Measurements from ENCODE around the gene LCN12. TPM values are rescaled to one million over a fixed set of nuclear protein-coding genes. Genes with fewer than 3 reads are reported as not detected.

The LCN12 gene
- total RNA-seq, 2 experiments from 2014 or later: 1.3 to 2.1 TPM

DNA sequence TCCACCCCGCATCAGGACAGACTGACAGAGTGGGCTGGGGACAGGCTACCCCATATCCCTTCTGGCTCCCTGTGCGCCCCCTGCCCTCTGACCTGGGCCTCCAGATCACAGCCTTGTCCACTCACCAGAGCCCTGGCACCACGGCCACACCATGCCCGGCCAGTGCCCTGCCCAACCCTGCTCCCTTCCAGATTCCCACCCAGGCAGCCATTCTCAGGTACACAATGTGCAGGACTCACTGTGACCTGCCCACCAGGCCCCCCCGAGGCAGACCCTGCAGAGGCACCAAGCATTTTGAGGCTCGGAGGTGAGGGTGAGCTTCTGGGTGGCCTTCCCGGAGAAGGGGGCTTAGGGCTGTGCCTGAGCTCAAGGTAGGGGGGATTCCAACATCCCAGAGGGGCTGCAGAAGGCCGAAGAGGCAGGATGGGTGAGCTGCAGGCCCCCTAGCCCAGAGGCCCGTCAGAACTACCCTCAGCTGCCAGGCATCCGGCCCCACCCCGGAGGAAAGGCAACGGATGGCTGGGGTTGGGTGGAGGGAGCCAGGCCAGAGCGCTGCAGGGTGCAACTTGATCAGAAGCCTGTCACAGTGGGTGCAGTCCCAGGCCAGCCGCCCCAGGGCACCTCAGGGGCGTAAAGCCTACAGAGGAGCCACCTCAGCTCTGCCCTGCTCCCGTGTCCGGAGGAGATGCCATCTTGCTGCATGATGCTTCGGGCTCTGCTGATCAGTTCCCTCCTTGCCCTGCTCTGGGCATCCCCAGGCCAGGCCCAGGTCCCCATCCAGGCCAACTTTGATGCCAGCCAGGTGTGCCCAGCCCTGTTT, 30.4 kb downstream of the LCN12 start, which contains the start of gene LCNL1:
LCNL1 (plus strand) TSS at position 762 of the 820 bp plus-strand sequence. CDS start 594 bp downstream, outside the sequence.
- TF ChIP-seq CTCF (IDR thresholded peaks at IDR 0.05): no peak
- H3K36me3 Mint-ChIP-seq (ENCODE audit: low read depth): no peaks in the 10 kb centered on the region
- no peak within 1 kb of the TSS for H3K27ac Mint-ChIP-seq
- H3K9me3 Mint-ChIP-seq: no peaks in the 10 kb centered on the region
- ATAC-seq (no peak), DNase-seq (no peak)
- ChIA-PET POLR2A (interaction anchor here (1.2 kb wide), 1 partner anchor 9 kb away, joined by 3 read pairs; no protein-coding TSS in a partner anchor), CTCF (interaction anchor here (1.4 kb wide), 1 partner anchor 8 kb away, joined by 3 read pairs; no protein-coding TSS in a partner anchor)
- H3K4me1 Mint-ChIP-seq (ENCODE audit: low read depth): no peaks in the 10 kb centered on the region
- intact Hi-C loops (cut with micrococcal nuclease): no loop called here
- H3K4me3 Mint-ChIP-seq: no peak within 1 kb of the TSS
- H3K27me3 Mint-ChIP-seq: peaks cover 11% of the 10 kb centered on the region

- ChIA-PET CTCF (no interaction called here), POLR2A (no interaction called here)
- intact Hi-C loops (cut with micrococcal nuclease): no loop called here
- Mint-ChIP-seq H3K4me3 (no peak overlapping the region), H3K27ac (no peak overlapping the region), H3K4me1 (ENCODE audit: low read depth) (no peaks in the 10 kb centered on the region), H3K9me3 (no peaks in the 10 kb centered on the region), H3K27me3 (peaks cover 11% of the 10 kb centered on the region), H3K36me3 (ENCODE audit: low read depth) (no peaks in the 10 kb centered on the region)
- ATAC-seq: no peak
- no peak for DNase-seq
- TF ChIP-seq CTCF (IDR thresholded peaks at IDR 0.05): no peak
Observed at GRCh38 chr9:136983167-136983566, 31.1 kb downstream of the LCN12 start.

GRCh38 chr9:136983656-136984314, 31.7 kb downstream of the LCN12 start:
- POLR2A ChIA-PET: no interaction called here
- CTCF ChIA-PET: no interaction called here
- Mint-ChIP-seq H3K9me3 (no peaks in the 10 kb centered on the region), H3K27me3 (peaks cover 11% of the 10 kb centered on the region), H3K4me3 (no peak overlapping the region), H3K27ac (no peak overlapping the region), H3K4me1 (ENCODE audit: low read depth) (no peaks in the 10 kb centered on the region), H3K36me3 (ENCODE audit: low read depth) (no peaks in the 10 kb centered on the region)
- no peak for DNase-seq
- intact Hi-C loops (cut with micrococcal nuclease): no loop called here
- TF ChIP-seq CTCF (IDR thresholded peaks at IDR 0.05): no peak
- ATAC-seq: no peak

DNA sequence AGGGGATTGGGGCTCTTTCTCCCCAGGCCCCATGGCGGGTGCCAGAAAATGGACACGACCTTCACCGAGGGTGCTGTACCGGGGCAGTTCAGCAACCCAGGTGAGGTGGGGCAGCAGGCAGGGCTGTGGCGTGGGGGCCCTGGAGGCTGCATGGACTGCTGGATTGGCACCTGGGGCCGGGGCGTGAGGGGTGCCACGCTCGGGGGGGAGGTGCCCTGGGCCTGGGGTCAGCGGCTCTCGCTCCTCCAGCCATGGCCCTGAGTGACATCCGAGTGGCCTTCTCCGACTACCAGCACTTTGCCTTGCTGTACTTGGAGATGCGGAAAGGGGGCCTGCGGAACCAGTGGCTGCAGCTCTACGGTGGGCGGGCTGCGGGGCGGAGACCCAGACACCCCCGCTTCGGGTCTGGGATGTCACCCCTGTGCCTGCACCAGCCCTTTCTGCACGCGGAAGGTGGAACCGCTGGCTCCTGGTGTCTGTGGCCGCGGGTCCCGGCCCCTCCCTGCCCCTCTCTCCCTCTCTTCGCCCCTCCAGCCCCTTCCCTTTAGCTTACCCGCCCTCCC, 32.5 kb downstream of the LCN12 start:
- Mint-ChIP-seq H3K27me3 (peaks cover 11% of the 10 kb centered on the region), H3K4me1 (ENCODE audit: low read depth) (no peaks in the 10 kb centered on the region), H3K9me3 (no peaks in the 10 kb centered on the region), H3K36me3 (ENCODE audit: low read depth) (no peaks in the 10 kb centered on the region), H3K27ac (no peak overlapping the region), H3K4me3 (no peak overlapping the region)
- TF ChIP-seq CTCF (IDR thresholded peaks at IDR 0.05): no peak
- DNase-seq: no peak
- intact Hi-C loops (cut with micrococcal nuclease): no loop called here
- ChIA-PET POLR2A (interaction anchor here (0.6 to 1.1 kb wide), 2 partner anchors 10 to 188 kb away, joined by 3 to 5 read pairs; partner anchors contain the start of gene CCDC183), CTCF (interaction anchor here (0.7 kb wide), 2 partner anchors 36 to 51 kb away, joined by 3 read pairs; no protein-coding TSS in a partner anchor)
- ATAC-seq: no peak
